ENCODE results near the gene OLFM4. TPM values are rescaled to one million over a fixed set of nuclear protein-coding genes. Genes with fewer than 3 reads are reported as not detected.

The OLFM4 gene
- total and polyA plus RNA-seq, 2 donors (not counting 3 experiments of a cell fraction or from before 2014, with no cell fraction given) = not detected

- Histone ChIP-seq H2AFZ (ENCODE audit: low read depth, low read length) (no peak overlapping the region), H3K9me1 (replicated peaks; ENCODE audit: control insufficient read depth, extremely low read depth, insufficient read depth, low read length) (no peaks in the 10 kb centered on the region), H3K36me3 (ENCODE audit: control insufficient read depth in 2 of 2, extremely low read depth in 1 of 2, insufficient read depth in 2 of 2, low read length in 2 of 2) (no peaks in the 10 kb centered on the region), H3K9ac (replicated peaks; ENCODE audit: extremely low read depth, insufficient read depth, low read length) (no peak overlapping the region), H3K4me2 (ENCODE audit: insufficient read depth, low read length) (no peak overlapping the region), H3K27ac (ENCODE audit: insufficient read depth, low read depth, low read length) (no peak overlapping the region), H3K4me1 (ENCODE audit: control insufficient read depth, extremely low read depth, insufficient read depth, low read length) (no peaks in the 10 kb centered on the region), H3K9me3 (replicated peaks; ENCODE audit: control insufficient read depth, insufficient read depth, low read length) (peaks cover 4% of the 10 kb centered on the region), H4K20me1 (replicated peaks; ENCODE audit: control insufficient read depth, extremely low read depth, insufficient read depth, low read length) (no peaks in the 10 kb centered on the region), H3K4me3 (replicated peaks in 1 of 3; ENCODE audit: insufficient read depth in 1 of 3, low read depth in 1 of 3, low read length in 3 of 3) (no peak overlapping the region), H3K79me2 (ENCODE audit: control insufficient read depth, insufficient read depth, low read length) (no peaks in the 10 kb centered on the region), H3K27me3 (ENCODE audit: control insufficient read depth in 2 of 2, insufficient read depth in 2 of 2, low read length in 2 of 2) (no peaks in the 10 kb centered on the region)
- BruUV-seq (replicated peaks) = no TSS peak
- TF ChIP-seq EZH2 (IDR thresholded peaks at IDR 0.05; ENCODE audit: borderline replicate concordance, low read depth, low read length, severe bottlenecking) (no peak), POLR2A (IDR thresholded peaks at IDR 0.05; ENCODE audit: low read depth, low read length) (no peak), POLR2AphosphoS5 (IDR thresholded peaks at IDR 0.05; ENCODE audit: insufficient read depth, low read depth, low read length) (no peak), JUN (IDR thresholded peaks at IDR 0.05; ENCODE audit: borderline replicate concordance, insufficient read depth, insufficient read length, low read depth) (no peak), GATA2 (IDR thresholded peaks at IDR 0.05; ENCODE audit: insufficient read depth, insufficient read length, low read depth, low read length) (no peak)
- ChIA-PET CTCF (no interaction called here), POLR2A (no interaction called here)
- dilution Hi-C loops (cut with MboI; ENCODE audit: extremely low pct_ligation_motif_present, low sequenced_read_pairs) = no loop called here
- DNase-seq (ENCODE audit: low read depth, low spot score) (no peak), FAIRE-seq (no peak)
- intact Hi-C loops (cut with micrococcal nuclease) = no loop called here
Measured at GRCh38 chr13:53074114-53074513, 45.5 kb downstream of the OLFM4 start.

DNA sequence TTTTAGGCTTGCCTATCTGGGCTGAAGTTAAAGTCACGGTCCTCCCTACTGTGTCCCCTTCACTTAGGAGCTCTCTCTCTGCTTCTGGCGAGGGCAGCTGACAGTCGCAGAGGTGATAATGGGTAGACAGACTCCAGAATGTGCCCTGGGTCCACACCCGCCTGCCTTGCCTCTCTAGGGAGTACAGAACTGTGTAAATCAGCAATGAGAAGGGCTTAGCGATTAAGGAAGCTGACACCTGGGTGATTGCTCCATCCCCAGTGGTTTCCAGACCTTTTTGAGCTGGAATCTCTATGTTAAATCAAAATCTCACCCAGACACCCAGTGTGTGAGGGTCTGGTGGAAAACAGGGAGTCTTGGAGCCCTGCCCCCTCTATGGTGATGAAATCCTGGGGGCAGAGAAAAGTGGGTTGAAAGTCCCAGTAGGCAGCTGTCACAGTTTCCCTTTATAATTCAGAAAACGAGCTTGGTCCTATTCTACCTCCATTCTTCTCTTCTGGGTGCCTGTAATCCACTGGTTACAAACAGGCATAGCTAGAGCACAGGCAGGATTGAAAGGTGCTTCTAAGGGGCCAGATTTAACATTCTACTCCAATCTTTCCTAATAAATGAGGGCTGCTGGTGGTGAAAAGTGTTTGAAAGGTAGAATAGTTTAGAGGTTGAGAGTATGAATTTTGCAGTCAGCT lies 46.9 kb downstream of the OLFM4 start:
- no TSS peak for BruUV-seq (replicated peaks)
- ChIA-PET CTCF (no interaction called here), POLR2A (no interaction called here)
- Histone ChIP-seq H3K27ac (ENCODE audit: insufficient read depth, low read depth, low read length) (no peak overlapping the region), H3K9me1 (replicated peaks; ENCODE audit: control insufficient read depth, extremely low read depth, insufficient read depth, low read length) (no peaks in the 10 kb centered on the region), H3K36me3 (ENCODE audit: control insufficient read depth in 2 of 2, extremely low read depth in 1 of 2, insufficient read depth in 2 of 2, low read length in 2 of 2) (no peaks in the 10 kb centered on the region), H3K9ac (replicated peaks; ENCODE audit: extremely low read depth, insufficient read depth, low read length) (no peak overlapping the region), H4K20me1 (replicated peaks; ENCODE audit: control insufficient read depth, extremely low read depth, insufficient read depth, low read length) (no peaks in the 10 kb centered on the region), H3K79me2 (ENCODE audit: control insufficient read depth, insufficient read depth, low read length) (no peaks in the 10 kb centered on the region), H3K9me3 (replicated peaks; ENCODE audit: control insufficient read depth, insufficient read depth, low read length) (peaks cover 2% of the 10 kb centered on the region), H3K4me1 (ENCODE audit: control insufficient read depth, extremely low read depth, insufficient read depth, low read length) (no peaks in the 10 kb centered on the region), H3K27me3 (ENCODE audit: control insufficient read depth in 2 of 2, insufficient read depth in 2 of 2, low read length in 2 of 2) (no peaks in the 10 kb centered on the region), H2AFZ (ENCODE audit: low read depth, low read length) (no peak overlapping the region), H3K4me2 (ENCODE audit: insufficient read depth, low read length) (no peak overlapping the region), H3K4me3 (replicated peaks in 1 of 3; ENCODE audit: insufficient read depth in 1 of 3, low read depth in 1 of 3, low read length in 3 of 3) (no peak overlapping the region)
- DNase-seq (ENCODE audit: low read depth, low spot score) (no peak), FAIRE-seq (no peak)
- no peak for TF ChIP-seq JUN (IDR thresholded peaks at IDR 0.05; ENCODE audit: borderline replicate concordance, insufficient read depth, insufficient read length, low read depth)
- dilution Hi-C loops (cut with MboI; ENCODE audit: extremely low pct_ligation_motif_present, low sequenced_read_pairs) = no loop called here
- intact Hi-C loops (cut with micrococcal nuclease) = no loop called here

All from endothelial cell of umbilical vein (primary cell).